Adipose tissue (tissue), 3 donors: Measurements from ENCODE around the gene HIF1AN. TPM values are rescaled to one million over a fixed set of nuclear protein-coding genes. Genes with fewer than 3 reads are reported as not detected.

Experiments used
- H3K27ac ChIP-seq: one replicate; pipeline ENCODE4 v1.5.1; 2013; ENCODE audit warnings: low read depth, low read length
- WGBS, 3 donors: extraction: QIAGEN DNeasy Blood & Tissue Kit; methylation state at CpG; one replicate each; pipeline ENCODE4 v1.1.7; 2013; 5-methylcytosine and 5-hydroxymethylcytosine counted together
- polyA plus RNA-seq, 3 donors: library from polyadenylated mRNA; stranded (reverse); fragments of 200-250 nt; gene quantifications; one replicate each; pipeline ENCODE4 v1.2.3, GENCODE V29; 2013
- donor health status: healthy with polysubstance abuse.
- donor health status: Bipolar disorder and iron deficiency.
- donor health status: healthy.

HIF1AN gene
- polyA plus RNA-seq, 3 donors, result 4.8 to 9.4 (median 7.3) TPM

DNA sequence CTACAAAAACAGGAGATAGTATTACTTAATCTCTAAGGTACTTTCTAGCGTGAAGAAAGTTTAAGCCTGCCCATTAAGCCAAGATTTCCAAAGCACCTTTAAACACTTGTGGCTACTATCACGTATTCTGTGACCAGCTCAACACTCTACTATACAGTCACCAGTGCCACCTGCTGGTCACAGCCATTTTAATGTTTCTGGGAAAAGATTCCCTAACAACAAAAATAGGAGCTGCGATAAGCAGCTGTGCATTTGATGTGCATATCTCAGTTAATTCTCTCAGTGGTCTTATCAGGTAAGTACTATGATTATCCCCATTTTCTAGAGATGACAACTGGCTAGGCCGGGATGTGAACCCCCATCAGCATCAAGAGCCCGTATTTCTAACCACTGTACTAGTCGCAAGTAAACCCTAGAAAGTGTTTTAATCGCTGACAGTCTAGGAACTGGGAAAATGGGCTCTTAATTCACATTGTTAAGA lies 16.9 kb upstream of the HIF1AN start:
- no peak overlapping the region for H3K27ac ChIP-seq
- WGBS, 3 donors, result 10 to 18% (median 12%) methylated on average over 7 of the region's 7 CpGs

DNA sequence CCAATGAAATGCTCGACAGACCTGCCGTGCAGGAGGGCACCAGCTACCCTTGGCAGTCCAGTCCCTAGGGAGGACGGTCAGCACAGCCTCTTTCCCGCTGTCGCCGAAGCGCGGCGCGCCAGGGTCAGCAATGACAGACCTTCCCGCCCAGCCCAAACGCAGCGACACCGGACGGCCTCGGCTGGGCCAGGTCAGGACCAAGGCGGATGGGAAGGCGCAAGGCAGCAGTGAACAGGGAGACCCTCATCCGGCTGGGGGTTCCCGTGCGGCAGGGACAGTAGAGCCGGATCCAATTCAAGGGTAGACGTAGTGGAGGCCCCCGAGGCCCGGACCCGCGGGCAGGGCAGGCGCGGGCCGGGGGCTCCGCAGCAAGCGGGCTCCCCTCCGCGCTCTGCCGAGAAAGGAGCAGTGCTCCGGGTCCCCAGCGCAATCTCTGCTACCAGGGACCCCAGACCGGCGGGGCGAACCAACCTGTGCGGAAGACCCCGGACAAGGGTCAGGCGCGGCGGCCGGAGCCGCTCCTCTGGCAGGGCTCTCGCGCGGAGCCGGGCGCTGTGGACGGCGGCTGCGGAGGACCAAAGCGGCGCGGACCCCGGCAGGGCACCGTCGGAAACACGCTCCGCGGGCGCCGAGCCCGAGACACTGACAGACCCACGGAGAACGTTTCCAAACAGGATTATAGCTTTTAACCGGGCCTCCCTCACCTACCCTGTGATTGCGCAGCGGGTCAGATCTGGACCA lies 16.3 kb upstream of the HIF1AN start, which contains the start of gene SEC31B:
TSS of gene SEC31B (minus strand) at position 551 of the 741 bp plus-strand sequence. CDS start 2,909 bp downstream, outside the sequence.
- WGBS, 3 donors, result 6 to 15% (median 9%) methylated on average over 72 of the region's 72 CpGs
- H3K27ac ChIP-seq, result no peak within 1 kb of the TSS

DNA sequence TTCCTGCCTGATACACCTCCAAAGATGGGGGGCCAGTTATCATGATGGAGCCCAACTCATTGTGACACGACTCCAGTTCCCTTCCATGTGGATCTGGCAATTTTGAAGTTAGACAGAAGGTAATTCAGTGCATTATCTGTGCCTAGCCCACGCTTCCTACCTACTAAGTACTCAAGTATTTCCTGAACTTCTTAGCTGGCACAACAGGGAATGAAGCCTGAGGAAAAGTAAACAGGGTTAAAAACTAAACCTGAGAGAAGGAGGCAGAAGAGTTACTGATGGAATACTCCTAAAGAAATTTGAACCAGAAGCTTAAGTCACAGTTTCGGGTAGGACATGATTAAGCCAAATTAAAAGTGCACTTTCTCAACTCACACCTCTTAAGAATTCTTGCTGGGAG lies 14.9 kb upstream of the HIF1AN start:
- 77 to 84% (median 78%) methylated on average over 3 of the region's 3 CpGs for WGBS, 3 donors
- H3K27ac ChIP-seq, result no peak overlapping the region

- 76 to 82% (median 82%) methylated on average over 5 of the region's 5 CpGs for WGBS, 3 donors
- no peak overlapping the region for H3K27ac ChIP-seq
Observed at GRCh38 chr10:100522107-100522801, 13.5 kb upstream of the HIF1AN start.

- no peak overlapping the region for H3K27ac ChIP-seq
- 93 to 97% (median 96%) methylated on average over 9 of the region's 9 CpGs for WGBS, 3 donors
Observed at GRCh38 chr10:100522945-100523344, 12.8 kb upstream of the HIF1AN start.

- H3K27ac ChIP-seq, result no peak overlapping the region
- 86 to 90% (median 88%) methylated on average over 6 of the region's 6 CpGs for WGBS, 3 donors
Observed at GRCh38 chr10:100524206-100524605, 11.5 kb upstream of the HIF1AN start.

DNA sequence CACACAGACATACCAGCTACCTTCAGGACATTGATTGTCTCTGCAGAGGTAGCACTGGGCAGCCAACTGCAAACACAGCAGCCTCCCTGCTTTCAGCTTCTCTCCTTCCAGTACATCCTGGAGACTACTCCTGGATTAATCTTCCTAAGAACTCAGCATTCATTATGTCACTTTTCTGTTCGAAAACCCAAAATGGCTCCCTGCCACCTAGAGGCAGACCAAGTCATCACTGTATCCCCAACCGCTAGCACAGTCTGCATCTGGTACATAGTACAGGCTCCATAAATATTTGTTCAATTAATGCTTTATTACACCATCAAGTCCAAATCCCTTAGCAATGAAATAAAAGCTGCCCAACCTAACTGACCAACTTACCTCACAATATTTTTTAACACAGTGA lies 11.1 kb upstream of the HIF1AN start:
- H3K27ac ChIP-seq, result no peak overlapping the region
- 82 to 88% (median 86%) methylated on average over 2 of the region's 2 CpGs for WGBS, 3 donors

DNA sequence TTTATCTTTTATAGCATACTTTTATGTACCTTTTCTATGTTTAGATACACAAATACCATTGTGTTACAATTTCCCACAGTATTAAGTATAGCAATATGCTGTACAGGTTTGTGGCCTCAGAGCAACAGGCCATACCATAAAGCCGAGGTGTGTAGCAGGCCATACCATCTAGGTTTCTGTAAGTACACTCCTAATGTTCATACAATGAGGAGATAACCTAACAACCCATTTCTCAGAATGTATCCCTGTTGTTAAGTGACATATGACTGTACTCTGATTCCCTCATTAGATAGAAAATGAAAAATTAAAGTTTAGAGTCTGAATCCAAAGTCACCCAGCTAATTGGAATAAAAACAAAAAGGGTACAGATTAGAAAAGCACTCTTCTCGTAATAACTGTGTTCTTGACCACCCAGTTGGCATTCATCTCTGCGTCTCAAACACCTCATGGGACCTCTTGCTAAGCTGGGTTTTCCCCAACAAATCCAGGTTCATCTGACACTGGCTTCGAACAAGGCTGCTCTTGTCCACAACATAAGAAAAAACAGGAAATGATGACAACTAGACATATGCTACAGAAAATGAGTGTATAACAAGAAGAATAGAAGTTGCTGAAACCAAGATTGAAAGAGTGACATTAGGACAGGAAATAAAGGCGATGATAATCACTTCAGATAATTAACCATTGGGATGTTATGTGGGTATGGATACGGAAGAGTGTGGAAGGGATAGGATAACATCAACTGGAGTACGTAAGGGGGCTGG lies 7.4 kb upstream of the HIF1AN start:
- WGBS, 3 donors, result 46 to 60% (median 48%) methylated on average over 7 of the region's 7 CpGs
- H3K27ac ChIP-seq, result no peak overlapping the region

- H3K27ac ChIP-seq, result no peak overlapping the region
- 1 to 2% (median 1%) methylated on average over 18 of the region's 18 CpGs for WGBS, 3 donors
Observed at GRCh38 chr10:100528921-100529474, 6.7 kb upstream of the HIF1AN start.

DNA sequence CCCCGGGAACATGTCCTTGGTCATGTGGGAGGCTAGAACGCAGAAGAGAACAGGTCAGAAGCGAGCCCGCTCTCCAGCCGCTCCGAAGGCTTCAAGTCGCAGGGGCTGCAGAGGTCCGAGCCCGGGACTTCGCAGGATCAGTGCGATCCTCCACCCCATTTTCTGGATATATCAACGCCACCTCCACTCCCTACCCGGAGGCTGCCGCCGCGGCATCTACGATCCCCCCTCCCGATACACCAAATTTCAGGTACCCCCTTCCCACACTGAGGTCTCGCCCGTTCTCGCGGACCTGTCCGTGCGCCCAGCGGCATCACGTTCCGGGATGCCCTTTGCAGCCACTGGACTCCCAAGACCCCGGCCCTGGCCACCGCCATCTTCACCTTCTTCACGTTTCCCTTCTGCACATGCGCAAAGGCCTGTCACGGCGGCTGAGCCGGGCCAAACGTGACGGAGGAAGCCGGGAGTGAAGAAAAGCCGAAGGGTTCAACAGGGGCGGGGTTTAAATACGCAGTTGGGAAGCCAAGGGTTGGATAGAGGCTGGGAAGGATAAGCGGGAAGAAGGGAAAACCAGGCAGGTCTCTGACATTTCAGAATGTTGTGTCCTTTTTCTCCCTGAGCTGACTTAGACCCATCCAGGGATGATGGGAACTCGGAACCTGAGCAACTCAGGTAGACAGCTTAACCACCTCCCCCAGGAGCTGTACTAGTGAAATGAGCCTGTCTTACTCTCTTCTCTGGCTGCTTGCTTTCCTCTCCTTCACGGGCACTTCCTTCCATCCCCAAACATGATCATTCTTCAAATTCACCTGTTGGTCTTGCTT lies 6.1 kb upstream of the HIF1AN start, which contains the start of gene NDUFB8:
TSS of gene NDUFB8 (minus strand) at position 397 of the 824 bp plus-strand sequence. CDS start at position 377, 20 bp downstream.
- WGBS, 3 donors, result 1 to 2% (median 1%) methylated on average over 42 to 43 of the region's 43 CpGs
- no peak within 1 kb of the TSS for H3K27ac ChIP-seq

DNA sequence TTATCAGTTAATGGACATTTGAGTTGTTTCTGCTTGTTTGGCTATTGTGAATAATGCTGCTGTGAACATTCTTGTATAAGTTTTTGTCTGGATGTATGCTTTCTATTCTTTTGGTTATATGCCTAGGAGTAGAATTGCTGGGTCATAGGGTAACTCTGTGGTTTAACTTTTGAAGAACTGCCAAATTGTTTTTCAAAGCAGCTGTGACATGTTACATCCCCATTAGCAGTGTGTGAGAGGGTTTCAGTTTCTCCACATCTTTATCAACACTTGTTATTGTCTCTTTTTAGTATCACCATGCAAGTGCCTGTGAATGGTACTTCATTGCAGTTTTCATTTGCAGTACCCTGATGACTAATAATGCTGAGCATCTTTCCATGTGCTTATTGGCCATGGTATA lies 4.0 kb upstream of the HIF1AN start:
- H3K27ac ChIP-seq, result no peak overlapping the region

- 68 to 89% (median 85%) methylated on average over 2 of the region's 2 CpGs for WGBS, 3 donors
- H3K27ac ChIP-seq, result no peak overlapping the region
Observed at GRCh38 chr10:100534726-100535125, 1.0 kb upstream of the HIF1AN start.

DNA sequence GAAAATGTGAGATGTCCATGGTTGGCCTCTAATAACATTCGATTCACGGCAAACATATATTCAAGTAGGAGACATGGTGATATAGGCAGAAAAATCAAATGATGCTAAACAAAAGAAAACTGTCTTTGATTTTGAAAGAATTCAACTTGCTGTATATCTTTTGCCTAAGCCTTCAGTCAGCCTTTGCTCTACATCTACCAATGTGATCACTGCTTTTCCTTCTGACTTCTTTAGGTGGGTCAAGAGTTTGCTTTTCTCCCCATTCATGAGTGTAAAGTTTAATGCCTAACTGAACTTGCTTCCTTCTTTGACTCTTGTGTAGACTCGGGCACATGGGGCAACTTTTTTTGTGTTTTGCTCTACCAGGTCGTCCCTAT lies 417 bp upstream of the HIF1AN start:
- no peak overlapping the region for H3K27ac ChIP-seq
- WGBS, 3 donors, result 48 to 51% (median 50%) methylated on average over 4 of the region's 4 CpGs

DNA sequence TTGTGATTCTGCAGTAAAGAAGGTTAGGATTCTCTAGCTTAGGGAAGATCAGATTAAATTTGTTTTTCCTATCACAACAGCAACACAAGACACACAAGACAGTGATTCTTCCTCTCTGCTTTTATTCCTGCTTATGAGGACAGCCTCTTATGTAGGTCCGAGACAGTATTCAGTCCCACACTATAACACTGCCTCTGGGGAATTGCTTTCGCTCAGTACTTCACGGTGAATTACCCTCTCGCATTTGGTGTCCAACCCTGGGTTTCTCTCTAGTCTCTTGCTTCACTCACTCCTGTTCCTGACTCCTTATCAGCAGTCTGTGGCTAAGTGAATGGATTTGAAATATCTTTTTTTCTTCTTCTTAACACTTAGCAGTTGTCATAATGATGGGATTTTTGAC lies 1.7 kb downstream of the HIF1AN start:
- 90 to 91% (median 90%) methylated on average over 4 of the region's 4 CpGs for WGBS, 3 donors
- H3K27ac ChIP-seq, result no peak overlapping the region

GRCh38 chr10:100544950-100545349 lies 9.2 kb downstream of the HIF1AN start:
- 90 to 93% (median 92%) methylated on average over 5 of the region's 5 CpGs for WGBS, 3 donors

GRCh38 chr10:100551196-100551595 lies 15.5 kb downstream of the HIF1AN start:
- WGBS, 3 donors, result 57 to 82% (median 60%) methylated on average over 4 of the region's 4 CpGs
- H3K27ac ChIP-seq, result no peak overlapping the region

More at GRCh38 chr10:100544950-100545349, 9.2 kb downstream of the HIF1AN start:
- no peak overlapping the region for H3K27ac ChIP-seq

DNA sequence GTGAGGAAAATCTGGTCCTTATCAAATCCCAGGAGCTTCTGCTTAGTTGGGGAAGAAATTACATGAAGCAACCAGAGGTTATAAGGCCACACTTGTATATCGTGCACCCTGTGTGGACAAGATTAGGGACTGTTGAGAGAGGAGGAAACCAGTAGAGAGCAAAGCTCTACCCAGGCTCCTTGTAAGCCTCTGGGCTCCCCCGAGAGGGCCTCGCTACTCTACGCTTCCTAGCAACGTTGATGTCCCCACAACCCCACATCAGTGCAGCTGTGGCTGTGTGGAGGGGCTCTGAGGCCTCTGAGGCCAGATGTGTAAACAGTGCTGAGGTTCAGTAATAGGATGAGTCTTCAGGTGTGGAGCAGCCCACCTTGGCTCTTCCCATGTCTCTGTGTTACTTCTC lies 16.0 kb downstream of the HIF1AN start:
- no peak overlapping the region for H3K27ac ChIP-seq
- WGBS, 3 donors, result 74 to 77% (median 75%) methylated on average over 5 of the region's 5 CpGs

DNA sequence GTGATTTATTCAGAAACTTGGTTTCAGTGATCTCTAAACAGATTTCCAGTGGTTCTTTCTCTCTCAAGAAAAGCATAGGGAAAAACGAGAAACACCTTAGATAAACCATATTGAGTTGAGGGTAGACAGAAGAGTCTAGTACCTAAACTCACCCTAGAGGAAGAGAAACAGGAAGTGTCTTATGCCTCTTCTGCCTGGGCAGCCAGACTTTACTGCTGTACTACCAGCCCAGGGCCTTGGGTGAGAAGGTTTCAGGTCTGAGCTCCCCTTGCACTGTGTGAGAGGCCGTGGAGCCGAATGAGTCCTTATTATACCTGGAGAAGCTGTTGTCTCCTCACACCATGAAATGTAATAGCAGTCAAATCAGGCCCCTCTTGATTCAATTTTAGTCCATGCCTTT lies 18.2 kb downstream of the HIF1AN start:
- 92 to 96% (median 93%) methylated on average over 3 of the region's 3 CpGs for WGBS, 3 donors
- no peak overlapping the region for H3K27ac ChIP-seq
